PC-9 (cell line): Measurements from ENCODE around the gene SIGLEC15. TPM values are rescaled to one million over a fixed set of nuclear protein-coding genes. Genes with fewer than 3 reads are reported as not detected.

Experiments used
- BruUV-seq: library from RNA; stranded (reverse); fragments of 400-500 nt; replicated peaks from 2 replicates; lab custom pipeline; 2021; lab: Mats Ljungman, UMichigan
- CTCF ChIA-PET: fragments of 300-600 bp; sonication (Branson Sonifier 250); formaldehyde crosslinking; loops from one replicate; lab custom pipeline; 2022; ENCODE audit warnings: antibody characterized with exemption; lab: Charles Lee
- POLR2A ChIA-PET: fragments of 300-600 bp; sonication (Branson Sonifier 250); formaldehyde crosslinking; loops from one replicate; lab custom pipeline; 2022; ENCODE audit warnings: antibody characterized with exemption; ENCODE audit not compliant: unreplicated experiment; lab: Charles Lee
- DNase-seq, 2 experiments: peaks; one replicate each; pipeline versions ENCODE4 v3.0.0 to v3.0.0-alpha.2; 2015 to 2022; ENCODE audit warnings: mixed read lengths in 1 of 2
- H2AFZ ChIP-seq: fragments of 200-600 bp; sonication (generic); 2 replicates; pipeline ENCODE4 v1.8.1; 2017; ENCODE audit warnings: antibody characterized with exemption
- H3F3A ChIP-seq: fragments of 200-600 bp; sonication (generic); 2 replicates; pipeline ENCODE4 v1.8.1; 2017; ENCODE audit warnings: antibody characterized with exemption, mild to moderate bottlenecking, low read depth; ENCODE audit not compliant: insufficient read depth
- H3K27ac ChIP-seq: fragments of 200-600 bp; sonication (generic); 2 replicates; pipeline ENCODE4 v1.6.1; 2016; ENCODE audit warnings: mixed run types
- H3K27me3 ChIP-seq: fragments of 200-600 bp; sonication (generic); 2 replicates; pipeline ENCODE4 v1.6.1; 2016; ENCODE audit warnings: low read depth, mixed run types; ENCODE audit not compliant: insufficient read depth
- H3K36me3 ChIP-seq: fragments of 200-600 bp; sonication (generic); 2 replicates; pipeline ENCODE4 v1.6.1; 2016; ENCODE audit warnings: low read depth, mixed run types
- H3K4me1 ChIP-seq: fragments of 200-600 bp; sonication (generic); replicated peaks from 2 replicates; pipeline ENCODE4 v1.6.1; 2016; ENCODE audit warnings: mixed run types; ENCODE audit not compliant: insufficient read depth
- H3K4me2 ChIP-seq: fragments of 200-600 bp; sonication (generic); 2 replicates; pipeline ENCODE4 v1.6.1; 2017; ENCODE audit warnings: mixed run types
- H3K4me3 ChIP-seq: fragments of 200-600 bp; sonication (generic); 2 replicates; pipeline ENCODE4 v1.6.1; 2016; ENCODE audit warnings: mixed run types
- H3K79me2 ChIP-seq: fragments of 200-600 bp; sonication (generic); 2 replicates; pipeline ENCODE4 v1.6.1; 2017; ENCODE audit warnings: low read depth, mixed run types
- H3K9me2 ChIP-seq: fragments of 200-600 bp; sonication (generic); 2 replicates; pipeline ENCODE4 v1.8.1; 2017; ENCODE audit warnings: mild to moderate bottlenecking; ENCODE audit not compliant: insufficient read depth
- H3K9me3 ChIP-seq: fragments of 200-600 bp; sonication (generic); 2 replicates; pipeline ENCODE4 v1.8.1; 2016; ENCODE audit warnings: low read depth; ENCODE audit not compliant: insufficient read depth
- H4K20me1 ChIP-seq: fragments of 200-600 bp; sonication (generic); 2 replicates; pipeline ENCODE4 v1.8.1; 2017; ENCODE audit not compliant: insufficient read depth
- CTCF ChIP-seq: fragments of 200-600 bp; sonication (generic); conservative IDR thresholded peaks from 2 replicates; pipeline ENCODE4 v1.6.1; 2017; ENCODE audit warnings: mixed run types, antibody characterized with exemption, mild to moderate bottlenecking, moderate library complexity
- EZH2 ChIP-seq: fragments of 200-600 bp; sonication (generic); IDR thresholded peaks from 2 replicates; pipeline ENCODE4 v1.8.0; 2017; ENCODE audit warnings: antibody characterized with exemption, low read depth
- intact Hi-C: fragments of 100-400 bp; cut with micrococcal nuclease; formaldehyde crosslinking; loops from one replicate; pipeline ENCODE4 v1.10.0; 2022; ENCODE audit not compliant: unreplicated experiment
- total RNA-seq: library from RNA; stranded (reverse); gene quantifications from 2 replicates; pipeline ENCODE4 v1.2.3, GENCODE V29; 2021

SIGLEC15 gene
- total RNA-seq, 1 experiment from 2014 or later: 1.0 TPM

- no peak overlapping the region for H3K4me3 ChIP-seq
- CTCF ChIA-PET: no interaction called here
- no TSS peak for BruUV-seq
Observed at GRCh38 chr18:45887585-45887984, 62.1 kb downstream of the SIGLEC15 start.

GRCh38 chr18:45889419-45890064, 64.1 kb downstream of the SIGLEC15 start:
- Histone ChIP-seq H4K20me1 (no peaks in the 10 kb centered on the region), H3K9me2 (no peaks in the 10 kb centered on the region), H3K4me3 (no peak overlapping the region), H3K79me2 (no peaks in the 10 kb centered on the region), H3K9me3 (no peaks in the 10 kb centered on the region), H2AFZ (no peak overlapping the region), H3K27me3 (no peaks in the 10 kb centered on the region), H3F3A (no peaks in the 10 kb centered on the region), H3K27ac (no peak overlapping the region), H3K4me1 (no peaks in the 10 kb centered on the region), H3K4me2 (no peak overlapping the region), H3K36me3 (peaks cover 6% of the 10 kb centered on the region; the same call in 1 of the 2 replicates)
- no peak for TF ChIP-seq CTCF
- no peak for TF ChIP-seq EZH2
- DNase-seq: no peak
- intact Hi-C loops: no loop called here
- no TSS peak for BruUV-seq
- ChIA-PET CTCF (no interaction called here), POLR2A (no interaction called here)

More at GRCh38 chr18:45887585-45887984, 62.1 kb downstream of the SIGLEC15 start:
- Histone ChIP-seq H3F3A (no peaks in the 10 kb centered on the region), H2AFZ (no peak overlapping the region), H3K79me2 (no peaks in the 10 kb centered on the region), H3K4me1 (no peaks in the 10 kb centered on the region), H3K4me2 (no peak overlapping the region), H3K36me3 (peaks cover 11% of the 10 kb centered on the region; the same call in 1 of the 2 replicates), H3K9me3 (no peaks in the 10 kb centered on the region), H3K27ac (no peak overlapping the region), H3K27me3 (no peaks in the 10 kb centered on the region), H3K9me2 (no peaks in the 10 kb centered on the region), H4K20me1 (no peaks in the 10 kb centered on the region)
- intact Hi-C loops: no loop called here
- no peak for TF ChIP-seq EZH2
- no peak for TF ChIP-seq CTCF
- POLR2A ChIA-PET: no interaction called here
- no peak for DNase-seq

GRCh38 chr18:45890606-45891005, 65.1 kb downstream of the SIGLEC15 start:
- H3K36me3 ChIP-seq: 0 out of 2 replicates have a peak, but pooled peaks cover 5% of the 10 kb centered on the region

More at GRCh38 chr18:45890606-45891005, 65.1 kb downstream of the SIGLEC15 start:
- no peaks in the 10 kb centered on the region for H3K27me3 ChIP-seq
- no peak overlapping the region for H3K4me2 ChIP-seq
- no peak for DNase-seq
- no peak overlapping the region for H2AFZ ChIP-seq
- H3K9me2 ChIP-seq: no peaks in the 10 kb centered on the region
- no peaks in the 10 kb centered on the region for H4K20me1 ChIP-seq
- H3K4me1 ChIP-seq: no peaks in the 10 kb centered on the region
- no peaks in the 10 kb centered on the region for H3F3A ChIP-seq
- intact Hi-C loops: no loop called here
- CTCF ChIA-PET: no interaction called here
- no peaks in the 10 kb centered on the region for H3K9me3 ChIP-seq
- POLR2A ChIA-PET: no interaction called here
- no peak overlapping the region for H3K27ac ChIP-seq
- H3K4me3 ChIP-seq: no peak overlapping the region
- no peaks in the 10 kb centered on the region for H3K79me2 ChIP-seq
- BruUV-seq: no TSS peak
- no peak for TF ChIP-seq EZH2
